Activated T-helper 9 cell treated with anti-CD3 and anti-CD28 coated beads, Interleukin-2, amount 50 U/mL, for 16 hours (primary cell): Measurements from ENCODE around the gene PTPRN.

Experiments
- DNase-seq: peaks from one replicate; pipeline ENCODE4 v3.0.0-alpha.2; 2020; ENCODE audit warnings: low read depth

Gene PTPRN

GRCh38 chr2:219286436-219287115 lies 22.6 kb downstream of the PTPRN start:
- DNase-seq = no peak

- no peak for DNase-seq
Observed at GRCh38 chr2:219285894-219286425, 23.2 kb downstream of the PTPRN start.

GRCh38 chr2:219285373-219285735 lies 23.8 kb downstream of the PTPRN start:
- no peak for DNase-seq

GRCh38 chr2:219284501-219285372 lies 24.5 kb downstream of the PTPRN start:
- DNase-seq = no peak

- DNase-seq = no peak
Observed at GRCh38 chr2:219282943-219283581, 26.1 kb downstream of the PTPRN start.

- no peak for DNase-seq
Observed at GRCh38 chr2:219282375-219282774, 26.8 kb downstream of the PTPRN start.

- DNase-seq = no peak
Observed at GRCh38 chr2:219281588-219281987, 27.6 kb downstream of the PTPRN start.

GRCh38 chr2:219280651-219281050 lies 28.6 kb downstream of the PTPRN start:
- DNase-seq = no peak

- DNase-seq = no peak
Observed at GRCh38 chr2:219279916-219280516, 29.2 kb downstream of the PTPRN start.

GRCh38 chr2:219279151-219279915 lies 29.9 kb downstream of the PTPRN start, which contains the start of gene DNAJB2:
DNAJB2 (plus strand) TSS chr2:219279366; CDS start chr2:219279834, 468 bp downstream.
- peak; percentile 99 for DNase-seq

GRCh38 chr2:219278655-219279150 lies 30.5 kb downstream of the PTPRN start:
- no peak for DNase-seq

- peak; percentile 61 for DNase-seq
Observed at GRCh38 chr2:219277703-219278654, 31.2 kb downstream of the PTPRN start.

- DNase-seq = no peak
Observed at GRCh38 chr2:219274361-219274921, 34.8 kb downstream of the PTPRN start.

GRCh38 chr2:219273937-219274336 lies 35.3 kb downstream of the PTPRN start:
- DNase-seq = no peak

GRCh38 chr2:219272995-219273394 lies 36.2 kb downstream of the PTPRN start:
- no peak for DNase-seq

GRCh38 chr2:219272356-219272755 lies 36.8 kb downstream of the PTPRN start:
- no peak for DNase-seq

GRCh38 chr2:219271021-219271420 lies 38.2 kb downstream of the PTPRN start:
- no peak for DNase-seq

- DNase-seq = no peak
Observed at GRCh38 chr2:219270055-219270372, 39.2 kb downstream of the PTPRN start.

GRCh38 chr2:219269362-219270054 lies 39.7 kb downstream of the PTPRN start:
- no peak for DNase-seq
